Measurements from ENCODE around the gene SUMO1.
"Not testable (repeated sequence)": the region's sequence is repeated elsewhere in the genome, so short reads cannot be mapped to it uniquely, and the experiment has no call there.

The SUMO1 gene

DNA sequence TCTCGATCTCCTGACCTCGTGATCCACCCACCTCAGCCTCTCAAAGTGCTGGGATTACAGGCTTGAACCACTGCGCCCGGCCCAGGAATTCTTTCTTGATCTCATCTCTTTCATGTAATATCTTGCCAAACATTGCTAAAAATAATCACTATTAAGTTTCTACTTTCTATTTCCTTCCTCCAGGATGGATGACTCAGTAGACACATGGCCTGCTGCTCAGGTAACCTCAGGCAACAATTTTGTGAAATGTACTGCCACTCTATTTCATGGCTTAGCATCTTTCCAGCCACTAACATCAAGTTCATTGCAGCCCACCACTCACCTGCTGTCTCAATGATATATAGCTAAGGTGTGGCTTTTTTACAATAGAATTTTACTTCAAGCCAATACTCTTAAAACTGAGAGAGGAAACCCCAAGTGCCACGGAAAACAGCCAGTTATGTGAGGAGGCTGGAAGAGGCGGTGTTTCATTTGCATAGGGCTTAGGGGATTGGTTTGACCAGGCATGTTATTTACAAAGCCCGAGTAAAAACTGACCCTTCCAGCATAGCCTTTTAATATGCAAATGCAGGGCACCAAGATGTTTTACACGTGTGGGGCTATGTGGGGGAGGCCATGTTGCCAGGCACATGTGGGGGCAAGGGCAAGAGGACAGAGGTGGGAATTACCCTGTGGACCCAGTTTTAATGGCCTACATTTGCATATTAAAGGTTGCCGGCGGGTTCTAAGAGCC, 11.3 kb upstream of the SUMO1 start:
- Histone ChIP-seq H3K9me3 (ENCODE audit: control insufficient read depth, low read depth, low read length) (no peaks in the 10 kb centered on the region), H3K27ac (ENCODE audit: low read length) (peak overlapping the region; percentile 74), H3K27me3 (ENCODE audit: control insufficient read depth, insufficient read depth, low read length) (no peaks in the 10 kb centered on the region), H3K9ac (ENCODE audit: low read length) (peak overlapping the region; percentile 54), H3K4me3 (ENCODE audit: low read length) (peak overlapping the region; percentile 33), H3K36me3 (ENCODE audit: control insufficient read depth, low read depth, low read length) (no peaks in the 10 kb centered on the region), H3K4me1 (ENCODE audit: control insufficient read depth, low read depth, low read length) (peaks cover 19% of the 10 kb centered on the region)

DNA sequence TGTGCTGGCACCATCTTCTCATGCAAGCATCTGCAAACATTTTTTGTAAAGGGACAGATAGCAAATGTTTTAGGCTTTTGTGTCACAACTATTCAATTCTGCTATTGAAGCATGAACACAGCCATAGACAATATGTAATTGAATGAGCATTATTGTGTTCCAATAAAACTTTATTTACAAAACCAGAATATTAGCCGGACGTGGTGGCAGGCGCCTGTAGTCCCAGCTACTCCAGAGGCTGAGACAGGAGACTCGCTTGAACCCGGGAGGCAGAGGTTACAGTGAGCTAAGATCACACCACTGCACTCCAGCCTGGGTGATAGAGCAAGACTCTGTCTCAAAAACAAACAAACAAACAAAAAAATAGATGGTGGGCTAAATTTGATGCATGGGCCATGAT, 9.3 kb upstream of the SUMO1 start:
- H3K4me3 ChIP-seq (ENCODE audit: low read length); H3K36me3 ChIP-seq (ENCODE audit: control insufficient read depth, low read depth, low read length); H3K9ac ChIP-seq (ENCODE audit: low read length); H3K9me3 ChIP-seq (ENCODE audit: control insufficient read depth, low read depth, low read length); H3K27ac ChIP-seq (ENCODE audit: low read length); H3K27me3 ChIP-seq (ENCODE audit: control insufficient read depth, insufficient read depth, low read length): not testable (repeated sequence)
- peaks cover 19% of the 10 kb centered on the region for H3K4me1 ChIP-seq (ENCODE audit: control insufficient read depth, low read depth, low read length)

DNA sequence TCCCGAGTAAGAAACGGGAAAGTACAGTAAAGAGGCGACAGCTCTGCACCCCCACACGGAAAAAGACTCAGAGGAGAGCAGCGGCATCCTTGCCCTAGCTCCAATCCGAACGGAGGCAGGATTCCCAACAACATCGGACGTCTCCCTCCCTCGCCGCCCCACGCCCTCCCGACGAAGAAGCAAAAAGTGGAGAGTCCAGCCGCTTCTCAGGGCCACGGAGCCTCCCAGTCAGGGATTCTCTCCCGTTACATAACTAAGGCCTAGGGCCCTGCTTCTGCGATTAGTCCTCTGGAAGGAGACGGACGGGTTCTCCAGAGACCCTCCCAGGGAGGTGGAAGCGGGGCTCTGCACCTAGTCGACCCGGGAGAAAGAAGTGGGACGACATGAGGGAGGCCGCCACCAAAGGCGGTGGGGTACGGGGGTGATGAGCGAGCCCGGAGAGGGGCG, 587 bp downstream of the SUMO1 start:
- peaks cover 9% of the 10 kb centered on the region for H3K4me1 ChIP-seq (ENCODE audit: control insufficient read depth, low read depth, low read length)
- no peaks in the 10 kb centered on the region for H3K27me3 ChIP-seq (ENCODE audit: control insufficient read depth, insufficient read depth, low read length)
- peaks cover 4% of the 10 kb centered on the region for H3K36me3 ChIP-seq (ENCODE audit: control insufficient read depth, low read depth, low read length)
- H3K9ac ChIP-seq (ENCODE audit: low read length), result peak overlapping the region; percentile 94
- H3K9me3 ChIP-seq (ENCODE audit: control insufficient read depth, low read depth, low read length), result no peaks in the 10 kb centered on the region
- peak overlapping the region; percentile 90 for H3K27ac ChIP-seq (ENCODE audit: low read length)
- peak overlapping the region; percentile 68 for H3K4me3 ChIP-seq (ENCODE audit: low read length)

DNA sequence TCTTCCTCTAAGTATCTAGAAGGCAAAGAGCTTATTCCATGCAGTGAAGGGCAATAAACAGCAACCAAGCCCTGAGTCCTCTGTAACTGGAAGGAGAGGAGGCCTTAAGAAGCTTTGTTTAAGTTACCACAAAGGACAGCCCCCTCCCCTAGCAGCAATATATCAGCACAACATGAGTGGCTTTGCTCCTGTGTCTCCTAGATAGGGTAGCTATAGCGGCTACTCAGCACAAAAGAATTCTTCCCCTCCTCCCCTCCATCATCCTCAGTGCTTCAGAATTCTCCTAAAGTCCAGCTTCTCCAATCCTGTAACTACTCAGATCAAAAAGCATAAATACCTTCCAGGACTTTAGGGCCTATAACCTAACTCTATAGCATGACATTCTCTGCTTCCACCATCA, 16.5 kb downstream of the SUMO1 start:
- Histone ChIP-seq H3K9ac (ENCODE audit: low read length) (no peak overlapping the region), H3K27ac (ENCODE audit: low read length) (no peak overlapping the region), H3K36me3 (ENCODE audit: control insufficient read depth, low read depth, low read length) (peaks cover 25% of the 10 kb centered on the region), H3K4me1 (ENCODE audit: control insufficient read depth, low read depth, low read length) (no peaks in the 10 kb centered on the region), H3K9me3 (ENCODE audit: control insufficient read depth, low read depth, low read length) (no peaks in the 10 kb centered on the region), H3K4me3 (ENCODE audit: low read length) (no peak overlapping the region), H3K27me3 (ENCODE audit: control insufficient read depth, insufficient read depth, low read length) (no peaks in the 10 kb centered on the region)

DNA sequence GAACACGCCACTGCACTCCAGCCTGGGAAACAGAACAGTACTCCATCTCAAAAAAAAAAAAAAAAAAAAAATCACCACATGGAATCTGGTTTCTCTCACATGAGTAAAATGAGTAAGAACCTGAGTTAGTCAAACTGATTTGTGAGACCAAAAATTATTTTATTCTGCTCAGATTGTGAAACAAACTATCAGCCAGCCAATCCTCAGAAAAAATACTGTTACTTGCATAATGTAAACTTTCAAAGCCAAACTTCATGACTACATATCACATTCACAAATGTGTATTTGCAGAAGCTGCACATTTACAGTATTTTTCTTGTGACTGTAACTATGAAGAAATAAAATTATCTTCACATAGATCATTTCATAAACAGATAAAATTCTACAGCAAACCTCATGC, 23.2 kb downstream of the SUMO1 start:
- H3K27me3 ChIP-seq (ENCODE audit: control insufficient read depth, insufficient read depth, low read length), result no peaks in the 10 kb centered on the region
- no peaks in the 10 kb centered on the region for H3K9me3 ChIP-seq (ENCODE audit: control insufficient read depth, low read depth, low read length)
- H3K27ac ChIP-seq (ENCODE audit: low read length), result no peak overlapping the region
- H3K36me3 ChIP-seq (ENCODE audit: control insufficient read depth, low read depth, low read length), result peaks cover 46% of the 10 kb centered on the region
- no peaks in the 10 kb centered on the region for H3K4me1 ChIP-seq (ENCODE audit: control insufficient read depth, low read depth, low read length)
- H3K4me3 ChIP-seq (ENCODE audit: low read length), result no peak overlapping the region
- no peak overlapping the region for H3K9ac ChIP-seq (ENCODE audit: low read length)

DNA sequence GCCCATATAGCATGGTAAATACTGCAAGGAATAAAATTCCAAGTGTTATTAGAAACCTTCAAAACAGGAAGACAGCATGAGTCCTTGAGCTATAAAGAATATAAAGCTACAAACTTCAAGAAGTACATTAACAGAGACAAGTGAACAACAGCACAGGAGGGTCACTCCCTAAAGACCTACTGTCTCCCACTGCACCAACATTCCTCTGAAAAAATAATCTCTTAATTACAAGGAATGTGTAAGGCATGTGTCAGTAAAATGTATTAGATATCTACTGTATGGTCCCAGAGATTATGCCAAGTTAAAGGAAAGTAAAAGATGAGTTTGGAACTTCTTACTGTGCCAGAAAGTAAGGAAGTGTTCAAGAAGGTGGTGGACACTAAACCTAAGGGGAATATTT, 29.9 kb downstream of the SUMO1 start:
- no peaks in the 10 kb centered on the region for H3K27me3 ChIP-seq (ENCODE audit: control insufficient read depth, insufficient read depth, low read length)
- no peak overlapping the region for H3K27ac ChIP-seq (ENCODE audit: low read length)
- H3K36me3 ChIP-seq (ENCODE audit: control insufficient read depth, low read depth, low read length), result peaks cover 49% of the 10 kb centered on the region
- H3K9me3 ChIP-seq (ENCODE audit: control insufficient read depth, low read depth, low read length), result no peaks in the 10 kb centered on the region
- no peak overlapping the region for H3K4me3 ChIP-seq (ENCODE audit: low read length)
- H3K4me1 ChIP-seq (ENCODE audit: control insufficient read depth, low read depth, low read length), result no peaks in the 10 kb centered on the region
- no peak overlapping the region for H3K9ac ChIP-seq (ENCODE audit: low read length)

DNA sequence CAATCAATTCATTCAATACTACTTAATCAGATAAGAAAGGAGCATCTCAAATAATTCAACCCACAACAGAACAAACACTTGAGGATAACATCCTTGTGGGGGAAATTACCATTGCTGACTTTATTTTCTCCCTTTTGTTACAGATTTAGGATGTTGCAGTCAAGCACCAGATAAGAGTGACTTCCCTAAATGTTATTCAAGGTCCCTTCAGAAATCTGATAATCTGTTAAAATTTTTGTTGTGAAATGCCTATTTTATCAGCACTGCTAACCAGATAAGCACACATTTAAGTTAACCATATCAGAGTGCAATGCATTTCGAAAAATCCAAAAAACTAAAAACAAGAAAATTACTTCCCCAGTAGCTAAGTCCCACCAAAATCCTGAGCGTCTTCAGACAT, 33.5 kb downstream of the SUMO1 start:
- Histone ChIP-seq H3K27ac (ENCODE audit: low read length) (no peak overlapping the region), H3K4me1 (ENCODE audit: control insufficient read depth, low read depth, low read length) (no peaks in the 10 kb centered on the region), H3K36me3 (ENCODE audit: control insufficient read depth, low read depth, low read length) (peaks cover 28% of the 10 kb centered on the region), H3K9me3 (ENCODE audit: control insufficient read depth, low read depth, low read length) (no peaks in the 10 kb centered on the region), H3K9ac (ENCODE audit: low read length) (no peak overlapping the region), H3K27me3 (ENCODE audit: control insufficient read depth, insufficient read depth, low read length) (no peaks in the 10 kb centered on the region), H3K4me3 (ENCODE audit: low read length) (no peak overlapping the region)

DNA sequence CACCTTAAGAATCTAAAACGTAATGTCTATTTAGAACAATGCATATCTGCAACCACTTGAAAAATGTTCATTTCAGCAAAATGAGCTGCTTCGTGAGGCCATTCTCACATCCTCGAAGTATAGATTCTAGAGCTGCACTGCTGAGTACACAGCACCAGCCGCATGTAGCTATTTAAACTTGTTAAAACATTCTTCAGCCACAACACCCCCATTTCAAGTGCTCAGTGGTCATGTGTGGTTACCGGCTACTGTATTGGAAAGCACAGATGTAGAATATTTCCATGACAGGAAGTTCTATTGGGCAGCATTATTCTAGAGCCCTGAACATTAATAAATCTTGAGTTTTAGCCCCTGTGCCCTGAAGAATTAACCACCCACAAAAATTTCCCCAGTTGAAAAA, 35.0 kb downstream of the SUMO1 start:
- Histone ChIP-seq H3K9ac (ENCODE audit: low read length) (no peak overlapping the region), H3K36me3 (ENCODE audit: control insufficient read depth, low read depth, low read length) (peaks cover 19% of the 10 kb centered on the region), H3K4me1 (ENCODE audit: control insufficient read depth, low read depth, low read length) (no peaks in the 10 kb centered on the region), H3K27ac (ENCODE audit: low read length) (no peak overlapping the region), H3K9me3 (ENCODE audit: control insufficient read depth, low read depth, low read length) (no peaks in the 10 kb centered on the region), H3K27me3 (ENCODE audit: control insufficient read depth, insufficient read depth, low read length) (no peaks in the 10 kb centered on the region), H3K4me3 (ENCODE audit: low read length) (no peak overlapping the region)

DNA sequence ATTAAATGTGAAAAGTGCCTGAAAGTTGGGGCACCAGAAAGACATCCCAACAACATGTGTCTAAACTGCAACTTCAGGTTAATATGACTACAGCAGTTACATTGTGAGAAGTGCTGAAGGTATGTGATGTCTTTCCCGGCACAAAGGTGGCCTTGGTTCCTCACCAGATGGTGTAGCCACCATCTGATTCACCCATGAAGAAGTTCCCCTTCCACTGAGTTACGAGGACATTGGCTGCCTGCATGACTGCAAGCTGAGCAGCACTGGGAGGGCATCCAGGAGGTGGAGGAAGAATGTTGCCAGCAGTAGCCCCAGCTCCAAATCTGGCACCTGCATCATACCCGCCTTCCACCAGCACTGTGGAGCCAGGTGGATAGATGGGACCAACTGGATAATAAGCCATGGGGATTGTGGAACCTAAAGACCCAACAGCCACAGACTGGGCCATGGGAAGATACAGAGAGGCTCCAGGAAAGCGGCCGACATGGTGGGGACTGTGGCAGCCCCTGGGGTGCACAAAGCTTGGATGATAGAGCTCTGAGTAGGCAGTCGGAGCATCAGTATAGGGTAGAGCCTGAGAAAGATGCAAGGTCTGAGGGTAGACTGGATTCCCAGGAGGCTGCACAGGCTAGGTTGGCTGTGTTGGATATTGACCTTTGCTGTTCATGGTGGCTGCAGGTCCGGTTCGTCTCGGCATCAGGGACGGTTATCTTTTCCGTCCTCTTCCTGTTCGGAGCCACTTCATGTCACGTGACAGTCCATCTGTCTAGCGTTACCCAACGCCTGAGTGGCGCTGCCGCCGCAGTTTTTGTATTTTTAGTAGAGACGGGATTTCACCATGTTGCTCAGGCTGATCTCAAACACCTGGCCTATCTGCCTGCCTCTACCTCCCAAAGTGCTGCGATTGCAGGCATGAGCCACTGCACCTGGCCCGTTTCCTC, 36.9 kb downstream of the SUMO1 start:
- Histone ChIP-seq H3K4me3 (ENCODE audit: low read length) (no peak overlapping the region), H3K9me3 (ENCODE audit: control insufficient read depth, low read depth, low read length) (no peaks in the 10 kb centered on the region), H3K4me1 (ENCODE audit: control insufficient read depth, low read depth, low read length) (no peaks in the 10 kb centered on the region), H3K36me3 (ENCODE audit: control insufficient read depth, low read depth, low read length) (peaks cover 7% of the 10 kb centered on the region), H3K27ac (ENCODE audit: low read length) (no peak overlapping the region), H3K27me3 (ENCODE audit: control insufficient read depth, insufficient read depth, low read length) (no peaks in the 10 kb centered on the region), H3K9ac (ENCODE audit: low read length) (no peak overlapping the region)

DNA sequence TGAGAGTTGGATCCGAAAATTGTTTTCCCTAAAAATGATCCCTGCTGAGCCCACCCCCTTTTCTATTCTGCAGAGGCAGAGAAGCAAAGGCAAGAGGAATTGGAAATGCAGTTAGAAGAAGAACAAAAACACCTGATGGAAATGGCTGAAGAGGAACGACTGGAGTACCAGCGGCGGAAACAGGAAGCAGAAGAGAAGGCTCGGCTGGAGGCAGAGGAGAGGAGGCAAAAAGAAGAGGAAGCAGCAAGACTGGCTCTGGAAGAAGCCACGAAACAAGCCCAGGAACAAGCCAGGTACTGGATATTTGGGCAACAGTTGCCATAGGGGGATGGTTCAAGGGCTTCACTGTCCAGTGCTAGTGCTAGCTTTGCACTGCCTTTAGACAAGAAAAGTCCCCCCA, 41.7 kb downstream of the SUMO1 start:
- Histone ChIP-seq H3K27me3 (ENCODE audit: control insufficient read depth, insufficient read depth, low read length) (no peaks in the 10 kb centered on the region), H3K36me3 (ENCODE audit: control insufficient read depth, low read depth, low read length) (no peaks in the 10 kb centered on the region), H3K9ac (ENCODE audit: low read length) (no peak overlapping the region), H3K4me3 (ENCODE audit: low read length) (no peak overlapping the region), H3K4me1 (ENCODE audit: control insufficient read depth, low read depth, low read length) (no peaks in the 10 kb centered on the region), H3K9me3 (ENCODE audit: control insufficient read depth, low read depth, low read length) (no peaks in the 10 kb centered on the region), H3K27ac (ENCODE audit: low read length) (no peak overlapping the region)

DNA sequence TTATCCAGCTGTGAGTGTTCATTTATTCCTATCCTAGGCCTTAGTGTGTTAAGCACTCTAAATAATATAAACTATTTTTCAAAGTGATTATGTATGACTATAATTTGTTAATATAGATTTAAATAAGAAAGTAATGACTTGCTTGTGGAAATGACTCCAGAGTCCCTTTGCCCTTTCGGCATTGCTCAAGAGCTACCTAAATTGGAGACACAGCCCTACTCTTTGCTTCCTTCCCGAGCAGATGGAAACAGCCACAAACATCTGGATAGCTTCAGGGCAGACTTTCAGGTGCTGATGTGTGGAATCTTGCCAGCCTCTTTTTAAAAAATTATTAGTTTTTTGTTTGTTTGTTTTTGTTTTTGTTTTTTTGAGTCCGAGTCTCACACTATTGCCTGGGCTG, 44.0 kb downstream of the SUMO1 start:
- Histone ChIP-seq H3K4me3 (ENCODE audit: low read length) (no peak overlapping the region), H3K27me3 (ENCODE audit: control insufficient read depth, insufficient read depth, low read length) (no peaks in the 10 kb centered on the region), H3K9me3 (ENCODE audit: control insufficient read depth, low read depth, low read length) (no peaks in the 10 kb centered on the region), H3K9ac (ENCODE audit: low read length) (no peak overlapping the region), H3K27ac (ENCODE audit: low read length) (no peak overlapping the region), H3K4me1 (ENCODE audit: control insufficient read depth, low read depth, low read length) (no peaks in the 10 kb centered on the region), H3K36me3 (ENCODE audit: control insufficient read depth, low read depth, low read length) (no peaks in the 10 kb centered on the region)
